Activated naive CD4-positive, alpha-beta T cell treated with Interleukin-2 at 50 U/mL for 16 hours (primary cell): ENCODE measurements around the gene BAZ1A.
A peak's percentile ranks its signal among the peaks of the same experiment; 100 is the strongest.
"Not testable (repeated sequence)": the region's sequence is repeated elsewhere in the genome, so short reads cannot be mapped to it uniquely, and the experiment has no call there.

Experiments
- DNase-seq: peaks from one replicate; pipeline ENCODE4 v3.0.0-alpha.2; 2020

BAZ1A gene

GRCh38 chr14:34778744-34779143 is 96.4 kb downstream of the BAZ1A start:
- no peak for DNase-seq

DNA sequence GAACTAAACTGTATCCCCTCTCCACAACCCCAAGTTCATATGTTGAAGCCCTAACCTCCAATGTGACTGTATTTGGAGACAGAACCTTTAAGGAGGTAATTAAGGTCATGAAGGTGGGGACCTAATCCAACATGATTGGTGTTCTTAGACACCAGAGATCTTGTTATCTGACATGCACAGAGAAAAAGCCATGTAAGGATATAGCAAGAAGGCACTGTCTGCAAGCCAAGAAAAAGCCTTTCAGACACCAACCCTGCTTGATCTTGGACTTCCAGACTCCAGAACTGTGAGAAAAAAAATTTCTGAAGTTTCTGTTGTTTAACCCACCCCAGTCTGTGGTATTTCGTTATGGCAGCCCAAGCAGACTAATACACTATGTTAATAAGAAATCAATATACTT is 98.5 kb downstream of the BAZ1A start:
- no peak for DNase-seq

DNA sequence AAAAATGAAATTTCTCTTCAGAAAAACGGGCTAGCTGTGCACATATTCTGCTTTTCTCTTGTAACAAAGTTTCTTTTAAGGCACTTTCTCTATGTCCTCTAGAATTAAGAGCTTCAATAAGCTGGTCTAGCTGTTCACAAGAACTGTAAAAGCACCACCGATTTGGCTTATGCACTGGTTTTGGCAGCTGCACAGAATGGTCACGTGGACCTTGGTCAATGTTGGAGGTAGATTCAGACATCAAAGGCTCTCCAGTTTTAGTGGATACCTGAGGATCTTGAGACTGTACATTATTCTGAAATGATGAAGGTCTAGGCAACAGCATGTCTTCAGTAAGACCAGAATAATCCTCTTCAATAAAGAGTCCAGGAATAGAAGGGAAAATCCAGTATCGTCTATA is 99.2 kb downstream of the BAZ1A start:
- DNase-seq, result no peak

DNA sequence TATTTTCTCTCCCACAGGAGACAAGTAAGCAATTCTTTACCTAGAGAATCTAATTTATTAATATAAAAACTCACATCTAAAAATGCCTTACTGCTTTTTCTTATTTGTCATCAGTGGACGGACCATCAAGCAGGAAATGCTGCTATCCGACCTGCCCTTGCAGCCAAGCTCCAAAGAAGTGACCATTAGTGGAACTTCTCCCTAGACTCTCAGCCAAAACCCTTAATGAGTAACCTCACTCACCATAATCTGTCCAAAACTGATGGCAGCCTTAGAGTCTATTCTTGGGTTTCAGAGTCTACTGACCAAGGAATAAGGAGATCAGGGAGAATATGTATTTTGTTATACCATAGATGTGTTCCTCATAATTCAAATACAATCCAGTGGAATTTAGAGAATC is 99.8 kb downstream of the BAZ1A start:
- no peak for DNase-seq

GRCh38 chr14:34770901-34771300 is 104.3 kb downstream of the BAZ1A start:
- no peak for DNase-seq

- DNase-seq, result no peak
These were observed 108.6 kb downstream of the BAZ1A start for GRCh38 chr14:34766606-34767005.

DNA sequence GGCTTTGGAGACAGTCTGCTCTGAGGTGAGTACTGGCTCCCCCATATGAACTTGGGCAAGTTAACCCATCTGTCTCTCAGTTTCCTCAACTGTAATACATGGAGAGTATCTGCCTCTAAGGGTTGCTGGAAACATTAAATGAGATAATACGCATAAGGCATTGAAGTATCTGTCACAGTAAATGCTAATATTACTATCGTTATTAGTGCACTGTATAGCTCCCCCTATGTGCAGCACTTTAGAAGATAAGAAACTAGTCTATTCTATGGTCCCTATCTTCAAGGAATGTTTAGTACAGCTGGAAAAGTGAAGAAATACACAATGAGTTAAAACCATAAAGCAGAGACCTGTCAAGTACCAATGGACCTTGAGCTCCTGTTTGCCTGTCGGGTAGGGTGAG is 109.1 kb downstream of the BAZ1A start:
- no peak for DNase-seq

DNA sequence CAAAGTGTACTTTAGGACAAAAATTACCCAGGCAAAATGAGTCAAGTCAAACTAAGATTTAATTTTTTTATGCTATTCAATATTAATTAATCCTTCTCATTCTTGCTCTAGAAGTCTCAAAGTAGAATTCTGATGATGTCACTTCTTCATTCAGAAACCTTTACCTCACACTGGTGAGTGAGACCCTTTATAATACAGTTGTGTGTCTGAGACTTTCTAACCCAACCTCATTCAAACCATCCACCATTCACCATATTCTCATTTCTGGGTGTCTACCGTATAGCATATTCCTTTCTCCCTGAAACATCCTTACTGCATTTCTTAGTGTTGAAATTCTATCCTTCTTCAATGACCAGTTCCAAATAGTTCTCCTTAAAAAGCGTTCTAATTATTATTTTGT is 119.9 kb downstream of the BAZ1A start:
- no peak for DNase-seq

GRCh38 chr14:34754687-34755086 is 120.5 kb downstream of the BAZ1A start:
- DNase-seq, result no peak

- DNase-seq, result no peak
These were observed 124.5 kb downstream of the BAZ1A start for GRCh38 chr14:34750670-34751069.

GRCh38 chr14:34750233-34750632 is 124.9 kb downstream of the BAZ1A start:
- DNase-seq, result no peak

DNA sequence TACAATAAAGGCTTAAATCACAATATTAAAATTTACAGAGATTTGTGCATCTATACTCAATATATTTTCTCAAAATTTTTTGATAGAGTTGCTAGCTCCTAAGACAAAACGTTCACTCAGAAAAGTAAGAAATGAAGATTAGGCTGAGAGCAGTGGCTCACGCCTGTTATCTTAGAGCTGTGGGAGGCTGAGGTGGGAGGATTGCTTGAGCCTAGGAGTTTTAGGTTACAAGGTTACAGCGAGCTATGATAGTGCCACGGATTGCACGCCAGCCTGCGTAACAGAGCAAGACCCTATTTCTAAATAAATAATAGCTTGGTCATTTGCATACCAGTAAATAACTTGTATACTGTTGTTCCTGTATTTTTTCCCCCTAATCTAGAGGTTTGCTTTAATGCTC is 125.8 kb downstream of the BAZ1A start:
- DNase-seq, result no peak

DNA sequence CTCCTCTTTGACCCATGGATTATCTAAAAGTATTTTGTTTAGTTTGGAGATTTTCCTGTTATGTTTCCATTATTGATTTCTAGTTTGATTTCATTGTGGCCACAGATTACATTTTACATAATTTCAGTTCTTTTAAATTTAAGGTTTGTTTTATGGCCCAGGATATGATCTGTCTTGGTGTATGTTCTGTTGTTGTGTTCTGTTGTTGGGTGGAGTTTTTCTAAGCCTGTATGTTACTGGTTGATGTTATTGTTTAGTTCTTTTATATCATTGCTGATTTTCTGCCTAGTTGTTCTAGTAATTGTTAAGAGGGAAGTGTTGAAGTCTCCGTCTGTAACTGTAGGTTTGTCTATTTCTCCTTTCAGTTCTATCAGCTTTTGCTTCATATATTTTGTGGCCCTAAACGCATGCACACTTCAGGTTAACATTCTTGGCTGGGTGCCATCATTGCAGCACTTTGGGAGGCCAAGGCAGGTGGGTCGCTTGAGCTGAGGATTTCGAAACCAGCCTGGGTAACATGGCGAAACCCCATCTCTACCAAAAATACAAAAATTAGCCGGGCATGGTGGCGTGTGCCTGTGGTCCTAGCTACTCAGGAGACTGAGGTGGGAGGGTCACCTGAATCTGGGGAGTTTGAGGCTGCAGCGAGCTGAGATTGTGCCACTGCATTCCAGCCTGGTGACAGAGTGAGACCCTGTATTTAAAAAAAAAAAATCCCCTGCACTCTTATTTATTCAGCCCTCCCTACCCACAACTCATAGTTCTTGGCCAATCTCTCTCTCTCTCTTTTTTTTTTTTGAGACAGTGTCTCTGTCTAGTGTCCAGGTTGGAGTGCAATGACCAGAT is 132.7 kb downstream of the BAZ1A start:
- no peak for DNase-seq

GRCh38 chr14:34741840-34742239 is 133.3 kb downstream of the BAZ1A start:
- no peak for DNase-seq

DNA sequence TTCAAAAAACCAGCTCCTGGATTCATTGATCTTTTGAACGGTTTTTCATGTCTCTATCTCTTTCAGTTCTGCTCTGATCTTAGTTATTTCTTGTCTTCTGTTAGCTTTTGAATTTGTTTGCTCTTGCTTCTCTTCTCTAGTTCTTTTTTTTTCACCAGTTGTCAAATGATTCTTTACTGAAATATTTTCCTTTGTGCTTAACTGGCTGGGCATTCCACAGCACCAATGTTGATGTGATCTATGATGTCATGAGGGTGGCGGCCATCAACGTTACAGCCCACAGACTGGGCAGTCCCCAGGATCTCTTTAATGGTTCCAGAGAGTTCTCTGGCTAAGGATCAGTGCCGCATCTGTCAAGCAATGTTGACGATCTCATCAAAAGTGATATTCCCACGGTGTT is 135.0 kb downstream of the BAZ1A start:
- DNase-seq, result not testable (repeated sequence)

DNA sequence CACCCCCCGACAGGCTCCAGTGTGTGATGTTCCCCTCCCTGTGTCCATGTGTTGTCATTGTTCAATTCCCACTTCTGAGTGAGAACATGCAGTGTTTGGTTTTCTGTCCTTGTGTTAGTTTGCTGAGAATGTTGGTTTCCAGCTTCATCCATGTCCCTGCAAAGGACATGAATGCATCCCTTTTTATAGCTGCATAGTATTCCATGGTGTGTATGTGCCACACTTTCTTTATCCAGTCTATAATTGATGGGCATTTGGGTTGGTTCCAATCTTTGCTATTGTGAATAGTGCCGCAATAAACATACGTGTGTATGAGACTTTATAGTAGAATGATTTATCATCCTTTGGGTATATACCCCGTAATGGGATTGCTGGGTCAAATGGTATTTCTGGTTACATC is 138.1 kb downstream of the BAZ1A start:
- DNase-seq, result not testable (repeated sequence)

DNA sequence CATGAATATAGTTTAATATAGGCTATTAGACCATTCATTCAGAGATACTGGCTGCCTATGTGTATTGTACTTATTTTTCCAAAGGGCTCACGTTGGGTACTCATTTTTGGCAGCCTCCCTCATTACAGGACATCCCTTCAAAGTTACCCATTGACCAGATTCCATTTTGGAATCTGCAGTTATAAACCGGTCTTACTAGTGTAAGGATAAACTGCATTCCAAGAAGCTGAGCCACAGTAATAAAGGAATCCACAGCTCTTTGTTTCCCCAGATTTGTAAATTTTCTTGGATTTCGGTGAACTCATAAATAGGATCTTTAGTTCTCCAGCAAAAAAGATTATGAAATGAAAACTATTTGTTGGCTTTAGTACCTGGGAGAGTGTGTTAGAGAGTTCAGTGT is 141.9 kb downstream of the BAZ1A start:
- no peak for DNase-seq

DNA sequence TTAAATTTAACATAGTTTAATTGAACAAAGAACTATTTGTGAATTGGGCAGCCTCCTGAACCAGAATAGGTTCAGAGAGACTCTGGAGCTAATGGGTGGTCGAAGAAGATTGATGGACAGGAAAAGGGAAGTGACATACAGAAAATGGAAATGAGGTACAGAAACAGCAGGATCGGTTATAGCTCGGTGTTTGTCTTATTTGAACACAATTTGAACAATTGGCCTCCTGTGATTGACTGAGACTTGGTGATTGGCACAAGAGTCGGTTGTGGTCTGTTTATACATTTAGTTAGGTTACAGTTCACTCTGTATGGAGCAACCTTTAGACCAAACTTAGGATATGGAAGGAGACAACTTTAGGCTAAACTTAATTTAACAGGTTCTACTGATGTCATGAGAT is 142.4 kb downstream of the BAZ1A start:
- no peak for DNase-seq

- no peak for DNase-seq
These were observed 151.3 kb downstream of the BAZ1A start for GRCh38 chr14:34723867-34724266.

DNA sequence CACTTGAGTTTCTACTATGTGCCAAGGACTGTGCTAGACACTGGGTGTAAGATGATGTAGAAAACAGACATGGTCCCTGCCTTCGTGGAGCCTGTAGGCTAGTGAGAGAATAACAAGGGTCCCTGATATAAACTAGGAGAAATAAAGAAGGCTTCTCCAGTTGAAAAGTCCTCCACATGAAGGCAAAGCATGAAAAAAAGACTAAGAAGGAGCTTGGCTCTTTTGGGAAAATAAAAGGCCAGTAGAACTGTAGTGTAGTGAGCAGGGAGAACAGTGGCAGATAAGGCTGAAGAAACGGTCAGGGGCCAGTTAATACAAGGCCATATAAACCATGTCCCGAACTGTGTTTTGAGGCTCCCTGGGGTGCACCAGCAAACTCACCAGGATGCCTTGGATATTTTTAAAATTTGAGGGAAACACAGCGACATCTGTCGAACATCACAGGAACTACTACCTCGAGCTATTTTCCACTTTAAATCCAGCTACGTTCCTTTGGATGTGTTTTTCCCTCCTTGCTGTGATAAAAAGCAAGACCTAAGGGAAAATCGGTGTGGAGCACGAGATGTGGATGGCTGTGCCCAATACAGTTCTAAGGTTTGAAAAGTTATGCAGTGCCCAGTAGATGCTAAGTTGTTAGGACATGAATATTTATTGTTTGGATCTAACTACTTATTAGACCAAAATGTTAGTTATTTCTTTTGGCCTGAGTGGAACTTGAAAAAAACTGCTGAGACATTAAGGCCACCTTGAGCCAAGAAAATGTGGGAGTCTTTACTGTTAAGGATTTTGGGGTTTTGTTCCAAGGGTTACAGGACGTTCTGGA is 152.2 kb downstream of the BAZ1A start:
- DNase-seq, result peak; percentile 37

- DNase-seq, result no peak
These were observed 154.0 kb downstream of the BAZ1A start for GRCh38 chr14:34721129-34721528.

DNA sequence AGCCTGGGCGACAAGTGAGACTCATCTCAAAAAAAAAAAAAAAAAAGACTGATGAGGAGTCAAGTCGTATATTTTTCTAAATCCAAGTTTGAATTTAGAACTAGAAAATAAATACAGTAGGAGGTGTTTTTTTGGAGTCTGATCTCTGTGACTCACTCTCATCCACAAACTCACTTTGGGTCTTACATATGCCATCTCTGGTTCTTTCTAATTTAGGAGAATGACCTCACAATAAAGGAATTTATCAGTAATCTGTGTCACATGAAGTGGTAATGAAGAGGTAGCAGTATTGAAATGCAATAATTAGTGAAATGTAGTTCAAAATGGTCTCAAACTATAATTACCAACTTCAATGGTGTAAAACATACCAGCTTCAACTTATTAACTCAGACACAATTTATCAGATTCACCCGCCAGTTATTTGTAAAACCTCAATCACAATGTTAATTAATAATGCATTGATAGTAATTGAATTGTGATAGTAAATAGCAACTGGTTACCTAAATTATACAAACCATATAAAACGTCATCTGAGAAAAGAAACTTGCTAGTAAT is 156.3 kb downstream of the BAZ1A start:
- no peak for DNase-seq

DNA sequence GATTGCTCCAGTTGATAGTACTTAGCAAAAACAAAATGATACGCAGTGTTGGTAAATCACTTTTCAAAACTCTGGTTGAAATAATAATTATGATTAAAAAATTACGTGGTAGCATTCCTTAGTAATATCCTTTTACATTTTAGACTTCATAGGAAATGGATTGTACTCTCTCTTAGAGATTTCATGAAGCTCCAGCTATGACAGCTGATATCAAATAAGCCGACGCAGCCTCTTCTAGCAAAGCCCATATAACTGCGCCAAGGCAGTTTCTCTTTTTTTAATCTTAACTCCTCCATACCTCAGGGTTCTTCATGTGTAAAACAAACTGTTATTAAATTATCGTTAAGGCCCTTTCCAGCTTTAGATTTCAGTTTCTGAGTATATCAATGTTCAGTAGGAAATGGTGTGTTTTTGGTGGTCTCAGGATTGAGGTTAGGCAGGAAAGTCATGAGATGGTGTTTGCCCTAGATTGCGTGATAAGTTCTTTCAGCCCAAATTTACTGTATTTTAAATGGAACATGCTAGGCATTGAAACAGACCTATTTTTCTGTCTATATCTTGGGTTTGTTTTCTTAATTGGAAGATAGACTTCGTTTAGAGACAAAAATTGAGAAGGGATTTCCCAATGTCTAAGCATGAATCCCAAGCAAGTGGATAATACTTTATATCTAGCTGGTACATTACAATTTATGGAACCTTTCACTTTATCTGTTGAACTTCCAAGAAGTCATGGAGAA is 159.9 kb downstream of the BAZ1A start:
- DNase-seq, result no peak
